Activated CD4-positive, alpha-beta memory T cell treated with anti-CD3 and anti-CD28 coated beads, Interleukin-2, amount 10 ng/mL, durations not matched to agents 7 days and 5 days (primary cell): ENCODE results near the gene SDF2L1. TPM values are rescaled to one million over a fixed set of nuclear protein-coding genes. Genes with fewer than 3 reads are reported as not detected.

Experiments used
- CTCF ChIA-PET: fragments of 350-600 bp; sonication (Branson Sonifier 250); formaldehyde crosslinking; loops from one replicate; lab custom pipeline; 2021; ENCODE audit warnings: antibody characterized with exemption, inconsistent platforms; lab: Charles Lee
- POLR2A ChIA-PET: fragments of 350-600 bp; sonication (Branson Sonifier 250); formaldehyde crosslinking; loops from one replicate; lab custom pipeline; 2021; ENCODE audit warnings: antibody characterized with exemption; lab: Charles Lee
- DNase-seq: peaks from one replicate; pipeline ENCODE4 v3.0.0-alpha.2; 2020
- H3K27ac Mint-ChIP-seq: one replicate; pipeline ENCODE4 v1.8.0; 2021; ENCODE audit warnings: mild to moderate bottlenecking, mixed read lengths
- H3K27me3 Mint-ChIP-seq: one replicate; pipeline ENCODE4 v1.8.0; 2021; ENCODE audit warnings: mixed read lengths
- H3K36me3 Mint-ChIP-seq: one replicate; pipeline ENCODE4 v1.8.0; 2021; ENCODE audit warnings: low read depth, mixed read lengths
- H3K4me1 Mint-ChIP-seq: one replicate; pipeline ENCODE4 v1.8.0; 2021; ENCODE audit warnings: mixed read lengths
- H3K4me3 Mint-ChIP-seq: one replicate; pipeline ENCODE4 v1.8.0; 2021; ENCODE audit warnings: mild to moderate bottlenecking, mixed read lengths
- H3K9me3 Mint-ChIP-seq: one replicate; pipeline ENCODE4 v1.8.0; 2021; ENCODE audit warnings: mixed read lengths
- total RNA-seq, 2 experiments: library from RNA; stranded (reverse); gene quantifications; one replicate each; pipeline ENCODE4 v1.2.3, GENCODE V29; 2021

SDF2L1 gene
- total RNA-seq, 2 experiments from 2014 or later = 61.4 to 62.1 TPM

- ChIA-PET CTCF (interaction anchor here (0.8 to 1.7 kb wide), 6 partner anchors 11 to 28 kb away, joined by 5 to 8 read pairs (median 7); partner anchors contain the start of gene YDJC), POLR2A (interaction anchor here (0.7 to 2.6 kb wide), 9 partner anchors 8 to 210 kb away, joined by 3 to 19 read pairs (median 8); partner anchors contain the start of genes MAPK1, PPIL2, SDF2L1 and YDJC)
- peak overlapping the region; percentile 82 for H3K27ac Mint-ChIP-seq
- DNase-seq = peak; percentile 85
- no peaks in the 10 kb centered on the region for H3K9me3 Mint-ChIP-seq
- H3K36me3 Mint-ChIP-seq = peaks cover 4% of the 10 kb centered on the region
- H3K27me3 Mint-ChIP-seq = no peaks in the 10 kb centered on the region
- H3K4me1 Mint-ChIP-seq = peaks cover 32% of the 10 kb centered on the region
- H3K4me3 Mint-ChIP-seq = peak overlapping the region; percentile 87
Observed at GRCh38 chr22:21657360-21658032, 15.4 kb downstream of the SDF2L1 start.

DNA sequence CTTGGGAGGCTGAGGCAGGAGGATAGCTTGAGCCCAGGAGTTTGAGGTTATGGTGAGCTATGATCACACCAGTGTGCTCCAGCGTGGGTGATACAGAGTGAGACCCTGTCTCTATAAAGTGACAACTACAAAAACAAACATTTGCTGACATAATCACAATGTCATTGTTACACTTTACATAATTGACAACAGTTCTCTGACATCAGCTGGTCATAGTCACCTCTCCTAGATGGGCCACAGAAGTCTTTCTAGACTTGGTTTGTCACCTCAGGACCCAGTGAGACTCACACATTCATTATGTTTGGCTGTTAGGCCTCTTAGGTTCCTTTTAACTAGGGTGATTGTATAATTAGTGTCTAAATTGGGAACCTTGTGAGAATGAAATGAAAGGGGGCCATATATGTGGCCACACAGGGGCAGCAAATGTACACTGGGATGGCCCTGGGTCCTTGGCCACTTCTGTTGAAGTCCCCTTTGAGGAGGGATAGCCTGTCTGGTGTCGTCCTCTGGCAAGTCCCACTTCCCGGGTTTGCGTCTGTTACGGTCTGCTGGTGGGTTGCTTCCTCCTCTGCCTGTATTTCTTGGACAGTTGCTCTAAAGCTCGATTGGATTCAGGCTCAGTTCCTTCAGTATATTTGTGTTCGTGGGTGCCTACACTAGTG lies 17.9 kb downstream of the SDF2L1 start:
- Mint-ChIP-seq H3K27ac (no peak overlapping the region), H3K9me3 (no peaks in the 10 kb centered on the region), H3K4me3 (no peak overlapping the region), H3K27me3 (no peaks in the 10 kb centered on the region), H3K36me3 (peaks cover 4% of the 10 kb centered on the region), H3K4me1 (peaks cover 29% of the 10 kb centered on the region)
- DNase-seq = no peak
- CTCF ChIA-PET = interaction anchor here (1.0 to 1.1 kb wide), 2 partner anchors 13 to 17 kb away, joined by 3 to 4 read pairs; no protein-coding TSS in a partner anchor
- POLR2A ChIA-PET = interaction anchor here (1.3 to 2.3 kb wide), 2 partner anchors 18 to 31 kb away, joined by 3 to 17 read pairs; partner anchors contain the start of gene SDF2L1

GRCh38 chr22:21660904-21661303 lies 18.8 kb downstream of the SDF2L1 start:
- ChIA-PET CTCF (no interaction called here), POLR2A (no interaction called here)
- Mint-ChIP-seq H3K4me1 (peaks cover 36% of the 10 kb centered on the region), H3K9me3 (no peaks in the 10 kb centered on the region), H3K4me3 (no peak overlapping the region), H3K27ac (no peak overlapping the region), H3K36me3 (peaks cover 4% of the 10 kb centered on the region), H3K27me3 (no peaks in the 10 kb centered on the region)
- DNase-seq = no peak

DNA sequence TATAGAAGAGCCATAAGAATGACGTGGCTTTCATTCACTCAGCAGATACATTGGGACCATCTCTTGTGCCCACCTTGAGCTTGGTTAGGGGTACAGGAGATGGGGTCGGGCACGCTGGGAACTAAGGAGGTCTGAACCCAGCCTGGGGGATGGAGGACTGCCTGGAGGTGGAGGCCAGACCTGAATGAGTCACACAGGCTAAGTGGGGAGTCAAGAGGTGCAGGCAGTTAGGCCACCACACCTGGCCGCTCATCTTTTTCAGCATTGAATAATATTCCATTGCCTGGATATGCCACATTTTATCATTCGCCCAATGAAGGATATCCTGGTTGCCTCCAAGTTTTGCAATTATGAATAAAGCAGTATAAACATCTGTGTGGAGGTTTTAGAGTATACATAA lies 19.9 kb downstream of the SDF2L1 start:
- Mint-ChIP-seq H3K4me1 (peaks cover 34% of the 10 kb centered on the region), H3K27ac (no peak overlapping the region), H3K27me3 (no peaks in the 10 kb centered on the region), H3K9me3 (no peaks in the 10 kb centered on the region), H3K36me3 (peaks cover 8% of the 10 kb centered on the region), H3K4me3 (no peak overlapping the region)
- ChIA-PET CTCF (interaction anchor here (0.7 kb wide), 1 partner anchor 1366 kb away, joined by 3 read pairs; no protein-coding TSS in a partner anchor), POLR2A (no interaction called here)
- no peak for DNase-seq

DNA sequence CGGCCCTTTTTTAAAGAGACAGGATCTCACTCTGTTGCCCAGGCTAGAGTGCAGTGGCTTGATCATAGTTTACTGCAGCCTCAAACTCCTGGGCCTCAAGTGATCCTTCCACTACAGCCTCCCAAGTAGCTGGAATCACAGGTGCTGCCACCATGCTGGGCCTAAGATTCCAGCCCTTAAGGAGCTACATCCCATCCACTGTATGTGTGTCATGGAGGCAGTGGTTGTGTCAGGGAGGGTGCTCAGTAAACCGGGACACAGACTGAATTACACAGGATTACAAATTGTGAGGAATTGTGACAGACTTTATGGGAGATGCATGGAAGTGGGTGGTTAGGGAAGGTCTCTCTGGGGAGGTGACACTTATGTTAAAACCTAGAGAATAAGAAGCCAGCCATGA lies 21.6 kb downstream of the SDF2L1 start:
- DNase-seq = no peak
- CTCF ChIA-PET = interaction anchor here (3.0 kb wide), 1 partner anchor 21 kb away, joined by 16 read pairs; the partner anchor contains the start of gene SDF2L1
- POLR2A ChIA-PET = no interaction called here
- no peaks in the 10 kb centered on the region for H3K9me3 Mint-ChIP-seq
- no peak overlapping the region for H3K27ac Mint-ChIP-seq
- peaks cover 32% of the 10 kb centered on the region for H3K4me1 Mint-ChIP-seq
- H3K27me3 Mint-ChIP-seq = no peaks in the 10 kb centered on the region
- peak overlapping the region; percentile 25 for H3K4me3 Mint-ChIP-seq
- H3K36me3 Mint-ChIP-seq = peaks cover 12% of the 10 kb centered on the region

DNA sequence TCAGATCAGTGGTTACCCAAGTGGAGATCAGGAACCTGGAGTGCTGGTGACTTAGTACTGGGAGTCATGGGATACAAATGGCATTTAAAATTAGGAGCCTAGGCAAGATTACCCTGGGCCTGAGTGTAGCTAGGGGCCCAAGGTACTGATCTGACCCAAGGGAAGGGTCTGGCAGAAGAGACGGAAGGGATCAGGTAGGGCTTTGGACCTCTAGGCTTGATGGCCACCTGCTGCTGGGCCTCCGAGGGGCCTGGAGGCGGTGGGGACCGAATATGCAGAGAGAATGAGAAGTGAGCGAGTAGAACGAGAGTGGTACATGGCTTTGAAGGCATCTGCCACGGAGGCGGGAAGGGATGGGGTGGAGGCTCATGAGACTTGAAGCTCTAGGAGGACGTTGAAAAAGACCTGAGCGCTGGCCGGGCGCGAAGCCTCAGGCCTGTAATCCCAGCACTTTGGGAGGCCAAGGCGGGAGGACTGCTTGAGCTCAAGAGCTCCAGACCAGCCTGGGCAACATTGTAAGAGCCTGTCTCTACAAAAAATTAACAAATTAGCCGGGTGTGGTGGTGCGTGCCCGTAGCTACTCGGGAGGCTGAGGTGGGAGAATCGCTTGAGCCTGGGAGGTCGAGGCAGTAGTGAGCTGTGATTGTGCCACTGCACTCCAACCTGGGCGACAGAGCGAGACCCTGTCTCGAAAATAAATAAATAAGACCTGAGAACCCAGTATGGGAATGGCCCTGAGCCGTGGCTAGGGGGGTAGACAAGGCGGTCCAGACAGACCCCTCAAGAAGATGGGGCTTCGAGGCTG lies 23.1 kb downstream of the SDF2L1 start:
- no peak for DNase-seq
- H3K4me3 Mint-ChIP-seq = peak overlapping the region; percentile 92
- H3K27ac Mint-ChIP-seq = peak overlapping the region; percentile 99
- CTCF ChIA-PET = interaction anchor here (0.6 to 3.0 kb wide), 5 partner anchors 13 to 288 kb away, joined by 3 to 16 read pairs (median 8); partner anchors contain the start of genes PPM1F and SDF2L1
- H3K4me1 Mint-ChIP-seq = peaks cover 39% of the 10 kb centered on the region
- H3K36me3 Mint-ChIP-seq = peaks cover 20% of the 10 kb centered on the region
- POLR2A ChIA-PET = interaction anchor here (0.8 to 2.7 kb wide), 15 partner anchors 7 to 317 kb away, joined by 3 to 29 read pairs (median 5); partner anchors contain the start of genes SDF2L1 and TOP3B
- no peaks in the 10 kb centered on the region for H3K9me3 Mint-ChIP-seq
- no peaks in the 10 kb centered on the region for H3K27me3 Mint-ChIP-seq

GRCh38 chr22:21666786-21667185 lies 24.7 kb downstream of the SDF2L1 start:
- CTCF ChIA-PET = interaction anchor here (1.6 to 2.6 kb wide), 2 partner anchors 20 to 38 kb away, joined by 7 to 8 read pairs; no protein-coding TSS in a partner anchor
- POLR2A ChIA-PET = interaction anchor here (1.1 to 2.7 kb wide), 6 partner anchors 9 to 38 kb away, joined by 3 to 29 read pairs (median 10); partner anchors contain the start of gene SDF2L1

GRCh38 chr22:21669026-21669425 lies 26.9 kb downstream of the SDF2L1 start:
- Mint-ChIP-seq H3K27ac (no peak overlapping the region), H3K4me1 (peaks cover 38% of the 10 kb centered on the region), H3K27me3 (no peaks in the 10 kb centered on the region), H3K9me3 (no peaks in the 10 kb centered on the region), H3K4me3 (no peak overlapping the region), H3K36me3 (peaks cover 48% of the 10 kb centered on the region)
- CTCF ChIA-PET = no interaction called here
- POLR2A ChIA-PET = interaction anchor here (1.0 kb wide), 1 partner anchor 67 kb away, joined by 3 read pairs; the partner anchor contains the start of gene YPEL1
- DNase-seq = no peak

More at GRCh38 chr22:21666786-21667185, 24.7 kb downstream of the SDF2L1 start:
- Mint-ChIP-seq H3K4me3 (peak overlapping the region; percentile 92), H3K36me3 (peaks cover 32% of the 10 kb centered on the region), H3K27me3 (no peaks in the 10 kb centered on the region), H3K9me3 (no peaks in the 10 kb centered on the region), H3K27ac (peak overlapping the region; percentile 99), H3K4me1 (peaks cover 42% of the 10 kb centered on the region)
- DNase-seq = no peak

GRCh38 chr22:21672107-21672629 lies 30.1 kb downstream of the SDF2L1 start:
- peaks cover 20% of the 10 kb centered on the region for H3K4me1 Mint-ChIP-seq
- CTCF ChIA-PET = no interaction called here
- peaks cover 69% of the 10 kb centered on the region for H3K36me3 Mint-ChIP-seq
- H3K9me3 Mint-ChIP-seq = no peaks in the 10 kb centered on the region
- POLR2A ChIA-PET = no interaction called here
- no peak for DNase-seq
- no peak overlapping the region for H3K27ac Mint-ChIP-seq
- no peak overlapping the region for H3K4me3 Mint-ChIP-seq
- H3K27me3 Mint-ChIP-seq = no peaks in the 10 kb centered on the region

DNA sequence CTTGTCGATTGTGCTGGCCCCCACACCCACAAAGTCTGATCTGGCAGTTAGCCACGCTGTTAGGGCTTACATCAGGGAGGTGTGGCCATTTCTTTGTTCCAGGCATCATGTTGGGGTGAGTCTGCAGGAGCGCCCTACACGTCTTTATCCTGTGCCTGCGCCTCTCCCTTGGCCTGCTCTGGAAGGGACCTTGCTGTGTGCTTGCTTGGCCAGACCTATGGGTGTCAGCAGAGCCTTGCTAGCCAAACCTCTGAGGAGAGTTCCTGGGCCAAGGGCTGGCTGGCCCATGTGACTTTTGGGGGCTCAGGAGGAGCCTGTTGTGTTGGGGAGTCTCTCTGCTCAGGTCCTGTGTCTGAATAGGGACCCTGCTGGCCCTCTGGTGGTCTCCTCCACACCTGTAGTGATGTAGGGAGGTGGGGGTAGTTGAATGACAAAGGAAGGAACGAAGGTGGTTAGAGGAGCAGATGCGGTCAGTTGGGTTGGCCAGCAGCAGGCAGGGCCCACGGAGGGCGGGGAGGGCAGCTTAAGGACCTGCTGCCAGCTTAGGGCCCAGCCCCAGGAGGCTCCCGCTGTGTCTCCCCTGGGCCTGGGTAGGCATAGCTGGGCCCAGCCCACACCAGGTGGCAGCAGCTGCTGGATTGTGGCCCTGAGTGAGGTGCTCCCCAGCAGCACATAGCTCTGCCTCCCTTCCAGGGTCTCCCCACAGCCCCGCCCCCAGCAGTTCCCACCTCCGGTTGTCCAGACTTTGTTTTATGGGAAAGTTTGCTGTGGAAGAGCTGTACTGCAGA lies 31.6 kb downstream of the SDF2L1 start:
- ChIA-PET CTCF (no interaction called here), POLR2A (interaction anchor here (1.4 kb wide), 1 partner anchor 8 kb away, joined by 5 read pairs; the partner anchor contains the start of gene PPIL2)
- no peak overlapping the region for H3K27ac Mint-ChIP-seq

DNA sequence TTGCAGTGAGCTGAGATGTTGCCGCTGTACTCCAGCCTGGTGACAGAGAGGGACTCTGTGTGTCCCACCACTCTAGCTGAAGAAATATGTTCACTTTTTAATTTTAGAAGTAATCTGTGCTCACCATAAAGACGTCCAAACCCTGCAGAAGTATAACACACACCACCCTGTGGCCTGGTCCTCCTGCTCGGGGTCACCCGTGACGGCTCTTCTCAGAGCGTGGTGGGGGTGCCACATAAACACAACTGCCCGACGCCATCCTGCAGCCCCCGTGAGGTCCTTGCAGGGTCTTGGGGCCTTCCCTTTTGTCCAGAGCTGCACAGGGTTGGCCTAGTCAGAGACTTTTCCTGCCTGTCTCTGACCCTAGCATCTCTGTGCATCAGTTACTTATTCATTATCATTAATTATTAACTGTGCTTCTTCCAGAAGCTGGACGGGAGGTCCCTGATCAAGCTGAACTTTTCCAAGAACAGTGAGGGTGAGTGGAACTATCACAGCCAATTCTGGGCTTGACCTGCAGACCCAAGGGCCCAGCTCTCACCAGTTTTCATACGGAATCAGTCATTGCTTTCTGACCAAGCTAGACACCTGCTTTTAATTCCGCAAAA lies 32.6 kb downstream of the SDF2L1 start:
- Mint-ChIP-seq H3K27ac (no peak overlapping the region), H3K27me3 (no peaks in the 10 kb centered on the region), H3K4me3 (no peak overlapping the region), H3K4me1 (peaks cover 4% of the 10 kb centered on the region), H3K36me3 (peaks cover 73% of the 10 kb centered on the region), H3K9me3 (no peaks in the 10 kb centered on the region)
- ChIA-PET POLR2A (interaction anchor here (1.4 kb wide), 1 partner anchor 9 kb away, joined by 5 read pairs; the partner anchor contains the start of gene PPIL2), CTCF (interaction anchor here (0.9 kb wide), 1 partner anchor 33 kb away, joined by 6 read pairs; the partner anchor contains the start of gene SDF2L1)
- DNase-seq = no peak

More for the DNA sequence above, 31.6 kb downstream of the SDF2L1 start:
- Mint-ChIP-seq H3K9me3 (no peaks in the 10 kb centered on the region), H3K4me1 (peaks cover 11% of the 10 kb centered on the region), H3K36me3 (peaks cover 78% of the 10 kb centered on the region), H3K4me3 (no peak overlapping the region), H3K27me3 (no peaks in the 10 kb centered on the region)
- no peak for DNase-seq
